WTC11 (cell line): ENCODE results near the gene RBMS1.

Experiments
- JUN ChIP-seq: sonication (generic); formaldehyde crosslinking; IDR thresholded peaks from 2 replicates; pipeline ENCODE4 v1.8.0; 2023; ENCODE audit warnings: mild to moderate bottlenecking, missing genetic modification reagents
- NR2C2 ChIP-seq: sonication (generic); formaldehyde crosslinking; IDR thresholded peaks from 2 replicates; pipeline ENCODE4 v1.8.0; 2022; ENCODE audit warnings: mild to moderate bottlenecking, missing genetic modification reagents
- ZNF121 ChIP-seq: sonication (generic); formaldehyde crosslinking; IDR thresholded peaks from 2 replicates; pipeline ENCODE4 v1.8.0; 2023; ENCODE audit warnings: missing genetic modification reagents
- TF ChIP-seq, protein P1 (sequence below): sonication (generic); formaldehyde crosslinking; conservative IDR thresholded peaks from 2 replicates; pipeline ENCODE4 v1.8.1; 2022; ENCODE audit warnings: mild to moderate bottlenecking, missing genetic modification reagents
- TF ChIP-seq, protein P2 (sequence below): sonication (generic); formaldehyde crosslinking; IDR thresholded peaks from 2 replicates; pipeline ENCODE4 v1.8.0; 2022; ENCODE audit warnings: missing genetic modification reagents
- TF ChIP-seq, protein P3 (sequence below): fragments of 200-600 bp; IDR thresholded peaks from 2 replicates; pipeline ENCODE4 v1.8.0; 2022; ENCODE audit warnings: antibody characterized with exemption

DNA sequence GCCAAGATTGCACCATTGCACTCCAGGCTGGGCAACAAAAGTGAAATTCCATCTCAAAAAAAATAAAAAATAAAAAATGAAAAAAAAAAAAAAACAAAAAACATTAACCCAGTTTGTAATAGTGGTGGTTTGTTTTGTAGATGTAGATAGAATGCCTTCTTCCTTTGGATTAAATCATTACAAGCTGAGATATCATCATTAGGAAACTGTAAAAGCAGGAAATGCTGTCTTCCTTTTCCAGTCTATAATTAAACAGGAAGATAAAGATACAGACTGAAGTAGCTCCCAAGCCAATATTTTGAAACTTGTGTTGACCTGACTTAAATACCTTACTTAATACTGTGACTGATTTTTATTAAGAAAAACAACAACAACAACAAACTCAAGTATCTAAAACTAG is 43.1 kb downstream of the RBMS1 start:
- TF ChIP-seq, protein P1, sequence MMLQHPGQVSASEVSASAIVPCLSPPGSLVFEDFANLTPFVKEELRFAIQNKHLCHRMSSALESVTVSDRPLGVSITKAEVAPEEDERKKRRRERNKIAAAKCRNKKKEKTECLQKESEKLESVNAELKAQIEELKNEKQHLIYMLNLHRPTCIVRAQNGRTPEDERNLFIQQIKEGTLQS (CRISPR knock-in tag) = no peak
- TF ChIP-seq, protein P2, sequence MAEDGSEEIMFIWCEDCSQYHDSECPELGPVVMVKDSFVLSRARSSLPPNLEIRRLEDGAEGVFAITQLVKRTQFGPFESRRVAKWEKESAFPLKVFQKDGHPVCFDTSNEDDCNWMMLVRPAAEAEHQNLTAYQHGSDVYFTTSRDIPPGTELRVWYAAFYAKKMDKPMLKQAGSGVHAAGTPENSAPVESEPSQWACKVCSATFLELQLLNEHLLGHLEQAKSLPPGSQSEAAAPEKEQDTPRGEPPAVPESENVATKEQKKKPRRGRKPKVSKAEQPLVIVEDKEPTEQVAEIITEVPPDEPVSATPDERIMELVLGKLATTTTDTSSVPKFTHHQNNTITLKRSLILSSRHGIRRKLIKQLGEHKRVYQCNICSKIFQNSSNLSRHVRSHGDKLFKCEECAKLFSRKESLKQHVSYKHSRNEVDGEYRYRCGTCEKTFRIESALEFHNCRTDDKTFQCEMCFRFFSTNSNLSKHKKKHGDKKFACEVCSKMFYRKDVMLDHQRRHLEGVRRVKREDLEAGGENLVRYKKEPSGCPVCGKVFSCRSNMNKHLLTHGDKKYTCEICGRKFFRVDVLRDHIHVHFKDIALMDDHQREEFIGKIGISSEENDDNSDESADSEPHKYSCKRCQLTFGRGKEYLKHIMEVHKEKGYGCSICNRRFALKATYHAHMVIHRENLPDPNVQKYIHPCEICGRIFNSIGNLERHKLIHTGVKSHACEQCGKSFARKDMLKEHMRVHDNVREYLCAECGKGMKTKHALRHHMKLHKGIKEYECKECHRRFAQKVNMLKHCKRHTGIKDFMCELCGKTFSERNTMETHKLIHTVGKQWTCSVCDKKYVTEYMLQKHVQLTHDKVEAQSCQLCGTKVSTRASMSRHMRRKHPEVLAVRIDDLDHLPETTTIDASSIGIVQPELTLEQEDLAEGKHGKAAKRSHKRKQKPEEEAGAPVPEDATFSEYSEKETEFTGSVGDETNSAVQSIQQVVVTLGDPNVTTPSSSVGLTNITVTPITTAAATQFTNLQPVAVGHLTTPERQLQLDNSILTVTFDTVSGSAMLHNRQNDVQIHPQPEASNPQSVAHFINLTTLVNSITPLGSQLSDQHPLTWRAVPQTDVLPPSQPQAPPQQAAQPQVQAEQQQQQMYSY (CRISPR knock-in tag) = no peak
- TF ChIP-seq, protein P3, sequence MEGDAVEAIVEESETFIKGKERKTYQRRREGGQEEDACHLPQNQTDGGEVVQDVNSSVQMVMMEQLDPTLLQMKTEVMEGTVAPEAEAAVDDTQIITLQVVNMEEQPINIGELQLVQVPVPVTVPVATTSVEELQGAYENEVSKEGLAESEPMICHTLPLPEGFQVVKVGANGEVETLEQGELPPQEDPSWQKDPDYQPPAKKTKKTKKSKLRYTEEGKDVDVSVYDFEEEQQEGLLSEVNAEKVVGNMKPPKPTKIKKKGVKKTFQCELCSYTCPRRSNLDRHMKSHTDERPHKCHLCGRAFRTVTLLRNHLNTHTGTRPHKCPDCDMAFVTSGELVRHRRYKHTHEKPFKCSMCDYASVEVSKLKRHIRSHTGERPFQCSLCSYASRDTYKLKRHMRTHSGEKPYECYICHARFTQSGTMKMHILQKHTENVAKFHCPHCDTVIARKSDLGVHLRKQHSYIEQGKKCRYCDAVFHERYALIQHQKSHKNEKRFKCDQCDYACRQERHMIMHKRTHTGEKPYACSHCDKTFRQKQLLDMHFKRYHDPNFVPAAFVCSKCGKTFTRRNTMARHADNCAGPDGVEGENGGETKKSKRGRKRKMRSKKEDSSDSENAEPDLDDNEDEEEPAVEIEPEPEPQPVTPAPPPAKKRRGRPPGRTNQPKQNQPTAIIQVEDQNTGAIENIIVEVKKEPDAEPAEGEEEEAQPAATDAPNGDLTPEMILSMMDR = no peak
- TF ChIP-seq NR2C2 (CRISPR knock-in tag) = no peak
- no peak for TF ChIP-seq JUN
- TF ChIP-seq ZNF121 (CRISPR knock-in tag) = no peak
